DMS114 treated with DMSO at 0.1 percent for 48 hours (cell line): ENCODE measurements around the gene BCL2L15.

ENCODE experiments used
- DNase-seq: peaks from one replicate; lab custom pipeline; 2025; ENCODE audit not compliant: unreplicated experiment; lab: John Stamatoyannopoulos, UW

The BCL2L15 gene

GRCh38 chr1:113887402-113888175 lies at the start of gene BCL2L15:
BCL2L15 (minus strand) TSS chr1:113887581; CDS start chr1:113887375, 206 bp downstream.
- DNase-seq, result no peak

DNA sequence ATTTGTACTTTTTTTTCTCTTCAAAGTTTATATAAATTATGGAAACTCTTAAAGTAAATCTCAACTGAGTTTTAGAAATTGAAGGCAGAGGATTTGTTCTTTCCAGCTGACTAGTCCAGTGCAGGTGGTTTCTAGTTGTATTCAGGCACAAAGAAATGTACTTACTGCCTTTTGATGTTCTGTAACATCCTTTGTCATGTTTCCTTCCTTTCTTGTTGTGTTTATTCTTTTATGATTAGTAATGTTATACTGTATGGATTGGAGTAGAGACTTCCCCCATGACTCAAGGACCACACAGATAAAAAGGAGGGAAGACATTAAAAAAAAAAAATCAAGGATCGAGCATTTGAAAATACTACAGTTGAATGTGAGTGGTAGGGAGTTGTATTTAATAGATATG lies 49.8 kb upstream of the BCL2L15 start:
- DNase-seq, result no peak

DNA sequence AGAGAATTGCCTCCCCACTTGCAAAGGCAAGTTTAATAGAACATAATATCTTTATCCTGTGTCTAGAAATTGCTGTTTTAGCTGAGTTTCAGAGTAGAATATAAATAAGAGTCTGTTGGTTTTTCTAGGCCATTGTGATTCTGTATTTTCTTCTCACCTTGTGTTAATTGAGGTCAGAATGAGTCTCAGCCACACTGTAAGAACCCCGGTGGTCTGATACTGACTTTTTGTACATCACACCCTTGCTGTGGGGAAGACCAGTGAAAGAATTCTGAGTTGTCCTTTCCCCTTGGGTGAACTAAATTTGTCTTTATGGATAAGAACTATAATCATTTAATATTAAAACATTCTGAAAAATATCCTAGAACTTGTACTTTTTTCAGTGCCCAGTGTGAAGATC lies 48.6 kb upstream of the BCL2L15 start:
- no peak for DNase-seq

- DNase-seq, result no peak
Measured at GRCh38 chr1:113935176-113935575, 47.8 kb upstream of the BCL2L15 start.

GRCh38 chr1:113934511-113935055 lies 47.2 kb upstream of the BCL2L15 start:
- no peak for DNase-seq

- DNase-seq, result no peak
Measured at GRCh38 chr1:113934006-113934405, 46.6 kb upstream of the BCL2L15 start.

GRCh38 chr1:113931451-113931851 lies 44.1 kb upstream of the BCL2L15 start:
- DNase-seq, result no peak

- no peak for DNase-seq
Measured at GRCh38 chr1:113930499-113931161, 43.2 kb upstream of the BCL2L15 start.

- DNase-seq, result no peak
Measured at GRCh38 chr1:113929750-113930498, 42.5 kb upstream of the BCL2L15 start.

DNA sequence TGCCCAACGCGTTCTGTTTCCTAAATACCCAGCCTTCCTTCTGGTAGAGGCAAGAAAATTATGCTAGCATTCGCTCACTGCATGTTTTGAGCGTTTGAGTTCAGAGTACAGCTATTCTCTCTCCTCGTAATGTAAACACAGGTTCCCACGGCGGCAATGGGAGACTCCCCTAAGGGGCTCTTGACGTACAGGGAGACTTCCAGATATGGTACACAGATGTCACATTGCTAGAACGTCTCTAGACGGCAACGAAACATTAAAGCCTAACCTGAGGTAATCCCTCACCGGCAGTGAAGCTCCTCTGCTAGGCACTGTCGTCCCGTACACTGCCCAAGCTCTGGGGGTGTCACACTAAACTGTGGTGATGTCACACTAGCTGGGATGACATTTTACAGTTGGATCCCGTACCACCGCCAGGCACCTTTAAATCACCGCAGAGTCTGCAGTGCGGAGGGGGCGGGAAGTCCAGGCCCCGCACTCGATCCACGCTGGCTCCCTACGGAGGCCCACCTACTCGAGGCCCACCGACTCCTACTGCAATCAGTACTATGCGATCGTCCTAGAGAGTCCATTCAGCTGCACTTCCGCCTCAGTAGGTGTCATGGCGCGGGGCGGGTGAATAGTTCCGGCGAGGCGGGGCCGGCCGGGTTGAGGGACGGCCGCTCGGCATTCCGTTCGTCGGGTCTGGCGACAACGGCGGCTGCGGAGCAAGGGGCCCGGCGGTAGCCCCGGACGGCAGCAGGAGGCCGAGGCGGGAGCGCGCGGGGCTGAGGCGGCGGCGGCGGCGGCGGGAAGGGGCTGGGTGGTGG lies 41.8 kb upstream of the BCL2L15 start, which contains the start of gene HIPK1:
Gene HIPK1, plus strand, starts transcription at position 384 of the 809 bp plus-strand sequence.
- peak; percentile 87 for DNase-seq

GRCh38 chr1:113928187-113928930 lies 41.0 kb upstream of the BCL2L15 start:
- DNase-seq, result no peak

GRCh38 chr1:113924473-113924872 lies 37.1 kb upstream of the BCL2L15 start:
- no peak for DNase-seq

DNA sequence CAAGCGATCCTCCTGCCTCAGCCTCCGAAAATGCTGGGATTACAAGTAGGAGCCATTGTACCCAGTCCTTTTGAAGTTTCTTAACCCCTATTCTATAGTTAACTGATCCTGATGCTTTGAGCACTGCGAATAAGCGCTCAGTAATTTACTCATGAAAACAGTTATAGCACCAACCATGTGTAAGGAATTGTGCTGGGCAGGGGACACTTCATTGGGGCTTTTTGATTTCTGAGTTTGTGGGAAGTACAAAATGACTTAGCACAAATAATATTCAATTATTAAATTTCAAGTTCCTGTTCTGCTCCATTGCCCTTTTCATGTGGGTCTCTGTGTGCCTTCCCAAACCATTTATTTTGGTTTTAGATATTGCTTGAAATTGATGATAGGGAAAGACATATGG lies 35.6 kb upstream of the BCL2L15 start:
- no peak for DNase-seq

DNA sequence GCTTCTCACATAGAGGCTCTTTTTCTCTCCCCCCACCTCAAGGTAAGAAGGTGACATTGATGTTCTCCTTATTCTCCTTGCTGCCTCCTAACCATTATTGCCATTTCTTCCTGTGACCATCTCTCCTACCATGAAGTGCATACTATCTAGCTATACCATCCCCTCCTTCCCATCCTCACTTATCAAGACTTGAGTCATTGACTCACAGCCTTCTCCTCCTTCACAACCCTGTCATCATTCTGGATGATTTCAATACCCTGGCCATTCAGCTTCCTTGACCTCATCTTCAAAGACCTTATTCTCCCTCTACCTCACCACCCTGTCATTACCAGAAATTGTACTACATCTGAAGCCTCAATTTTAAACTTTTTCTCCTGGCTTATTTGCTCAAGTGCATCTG lies 30.9 kb upstream of the BCL2L15 start:
- no peak for DNase-seq

GRCh38 chr1:113917400-113918082 lies 30.2 kb upstream of the BCL2L15 start:
- DNase-seq, result no peak

GRCh38 chr1:113916974-113917373 lies 29.6 kb upstream of the BCL2L15 start:
- no peak for DNase-seq

GRCh38 chr1:113913887-113914664 lies 26.7 kb upstream of the BCL2L15 start:
- DNase-seq, result no peak

GRCh38 chr1:113913312-113913668 lies 25.9 kb upstream of the BCL2L15 start:
- DNase-seq, result no peak
